Esophagus muscularis mucosa (tissue), 4 donors: ENCODE data around the gene ZNF423. TPM values are rescaled to one million over a fixed set of nuclear protein-coding genes. Genes with fewer than 3 reads are reported as not detected.

Experiments
- DNase-seq: peaks from one replicate; pipeline ENCODE4 v3.0.0-alpha.2; 2017; ENCODE audit errors: extremely low spot score
- H3K27ac ChIP-seq, 4 donors: fragments of 200-600 bp; sonication (generic); replicated peaks in 1 of 4; 1 replicate in 3 of 4; 2 replicates in 1 of 4; pipeline ENCODE4 v1.5.1; 2016 to 2019; ENCODE audit warnings: mild to moderate bottlenecking in 1 of 4
- H3K27me3 ChIP-seq, 4 donors: fragments of 200-600 bp; sonication (generic); one replicate each; pipeline versions ENCODE4 v1.5.1 to v1.6.0; 2016 to 2019
- H3K36me3 ChIP-seq, 4 donors: fragments of 200-600 bp; sonication (generic); one replicate each; pipeline ENCODE4 v1.5.1; 2016 to 2019
- H3K4me1 ChIP-seq, 4 donors: fragments of 200-600 bp; sonication (generic); one replicate each; pipeline ENCODE4 v1.5.1; 2016 to 2019
- H3K4me3 ChIP-seq, 4 donors: fragments of 200-600 bp; sonication (generic); 1 replicate in 2 of 4; 2 replicates in 2 of 4; pipeline ENCODE4 v1.5.1; 2016 to 2019; ENCODE audit warnings: mild to moderate bottlenecking in 4 of 4, moderate library complexity in 1 of 4
- H3K9me3 ChIP-seq, 4 donors: fragments of 200-600 bp; sonication (generic); 1 replicate in 3 of 4; 2 replicates in 1 of 4; pipeline ENCODE4 v1.5.1; 2016 to 2019
- EP300 ChIP-seq: sonication (generic); formaldehyde crosslinking; IDR thresholded peaks from one replicate; pipeline ENCODE4 v1.6.1; 2017; ENCODE audit warnings: antibody characterized with exemption
- POLR2A ChIP-seq: fragments of 450-650 bp; IDR thresholded peaks from one replicate; pipeline ENCODE4 v1.6.1; 2017; ENCODE audit warnings: antibody characterized with exemption, moderate library complexity, mild to moderate bottlenecking, low read depth
- POLR2AphosphoS5 ChIP-seq, 2 donors: sonication (generic); formaldehyde crosslinking; IDR thresholded peaks; one replicate each; pipeline ENCODE4 v1.6.1; 2017; ENCODE audit warnings: antibody characterized with exemption in 2 of 2
- WGBS: methylation state at CpG from one replicate; pipeline ENCODE4 v1.1.5; 2018; 5-methylcytosine and 5-hydroxymethylcytosine counted together
- intact Hi-C: fragments of 100-400 bp; cut with DNase I; formaldehyde crosslinking; loops from one replicate; pipeline ENCODE4 v1.15.1; 2023
- total RNA-seq, 4 donors: library from RNA; depleted of rRNA; stranded (reverse); fragments of >200 nt; gene quantifications; one replicate each; pipeline versions ENCODE4 v1.1.0 to v1.2.1, GENCODE V29; 2016
- TF ChIP-seq, protein P1 (sequence below), 3 experiments: fragments of 200-600 bp in 2 of 3; fragments of 450-650 bp in 1 of 3; sonication (generic) in 2 of 3; IDR thresholded peaks; one replicate each; pipeline ENCODE4 v1.5.1; 2017 to 2019; ENCODE audit warnings: antibody characterized with exemption in 3 of 3, mild to moderate bottlenecking in 2 of 3, moderate library complexity in 1 of 3

The ZNF423 gene
- total RNA-seq, 4 donors from 2014 or later: 8.7 to 22.5 (median 10.3) TPM

DNA sequence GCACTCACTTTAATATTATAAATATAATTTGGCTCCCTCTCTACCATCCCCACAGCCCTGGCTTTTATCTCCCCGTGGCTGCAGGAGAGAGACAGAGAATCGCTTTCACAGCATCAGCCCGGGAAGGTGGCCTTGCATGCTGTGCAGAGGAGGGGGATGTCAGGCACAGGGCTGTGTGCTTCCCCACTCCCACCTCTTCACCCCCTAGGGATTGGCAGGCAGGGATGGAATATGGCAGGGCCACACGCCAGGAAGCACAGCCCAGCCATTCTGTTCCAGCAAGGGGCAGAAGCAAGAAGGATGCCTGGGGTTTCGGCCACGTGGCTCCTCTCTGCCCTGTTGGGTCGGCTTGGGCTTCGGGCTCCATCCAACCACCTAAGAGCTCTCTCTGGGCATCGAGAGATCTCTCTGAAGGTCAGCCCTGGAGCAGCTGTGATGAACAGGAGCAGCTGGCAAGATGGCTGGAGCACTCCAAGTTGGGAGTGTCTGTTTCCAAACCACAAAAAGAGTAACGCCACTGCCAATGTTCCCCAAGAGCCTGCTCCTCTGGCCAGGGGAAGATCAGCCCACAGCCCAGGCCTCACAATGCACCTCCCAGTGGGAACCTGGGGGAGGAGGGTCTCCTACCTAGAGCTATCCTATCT, 259.1 kb downstream of the ZNF423 start:
- H3K27me3 ChIP-seq: no peaks in the 10 kb centered on the region
- TF ChIP-seq, protein P1, sequence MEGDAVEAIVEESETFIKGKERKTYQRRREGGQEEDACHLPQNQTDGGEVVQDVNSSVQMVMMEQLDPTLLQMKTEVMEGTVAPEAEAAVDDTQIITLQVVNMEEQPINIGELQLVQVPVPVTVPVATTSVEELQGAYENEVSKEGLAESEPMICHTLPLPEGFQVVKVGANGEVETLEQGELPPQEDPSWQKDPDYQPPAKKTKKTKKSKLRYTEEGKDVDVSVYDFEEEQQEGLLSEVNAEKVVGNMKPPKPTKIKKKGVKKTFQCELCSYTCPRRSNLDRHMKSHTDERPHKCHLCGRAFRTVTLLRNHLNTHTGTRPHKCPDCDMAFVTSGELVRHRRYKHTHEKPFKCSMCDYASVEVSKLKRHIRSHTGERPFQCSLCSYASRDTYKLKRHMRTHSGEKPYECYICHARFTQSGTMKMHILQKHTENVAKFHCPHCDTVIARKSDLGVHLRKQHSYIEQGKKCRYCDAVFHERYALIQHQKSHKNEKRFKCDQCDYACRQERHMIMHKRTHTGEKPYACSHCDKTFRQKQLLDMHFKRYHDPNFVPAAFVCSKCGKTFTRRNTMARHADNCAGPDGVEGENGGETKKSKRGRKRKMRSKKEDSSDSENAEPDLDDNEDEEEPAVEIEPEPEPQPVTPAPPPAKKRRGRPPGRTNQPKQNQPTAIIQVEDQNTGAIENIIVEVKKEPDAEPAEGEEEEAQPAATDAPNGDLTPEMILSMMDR (IDR thresholded peaks at IDR 0.05): no peak
- no peak for TF ChIP-seq POLR2A
- no peak for TF ChIP-seq POLR2AphosphoS5 (IDR thresholded peaks at IDR 0.05)
- no peak for TF ChIP-seq EP300
- no peaks in the 10 kb centered on the region for H3K36me3 ChIP-seq
- no peak for DNase-seq
- H3K4me3 ChIP-seq: peak overlapping the region in 2 of 4 donors; percentile 24 to 29
- no peaks in the 10 kb centered on the region for H3K9me3 ChIP-seq
- peak overlapping the region; percentile 29 to 60 (median 47) for H3K27ac ChIP-seq
- intact Hi-C loops: no loop called here
- peaks cover 3 to 37% (median 26%) of the 10 kb centered on the region in 4 donors for H3K4me1 ChIP-seq
- 71% methylated on average over 4 of the region's 10 CpGs for WGBS

DNA sequence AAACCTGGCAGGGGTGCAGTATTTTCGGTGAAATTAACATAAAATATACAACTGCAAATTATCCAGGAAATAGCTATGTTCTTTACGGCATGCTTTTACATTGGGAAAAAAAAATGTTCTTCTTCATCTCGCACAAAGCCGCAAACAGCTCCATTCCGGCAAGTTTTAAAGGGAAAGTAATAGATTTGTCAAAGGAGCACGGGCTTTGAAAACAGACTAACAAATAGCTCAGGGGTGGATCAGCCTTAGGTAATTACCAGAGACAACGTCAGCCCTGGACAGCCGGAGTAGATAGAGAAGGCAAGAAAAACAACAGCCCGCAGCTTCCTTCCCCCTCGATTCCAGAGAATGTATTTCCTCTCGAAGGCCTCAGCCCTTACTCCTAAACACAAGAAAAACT, 259.8 kb downstream of the ZNF423 start:
- Histone ChIP-seq H3K27me3 (no peaks in the 10 kb centered on the region), H3K27ac (peak overlapping the region; percentile 29 to 60 (median 47)), H3K9me3 (no peaks in the 10 kb centered on the region), H3K4me3 (peak overlapping the region; percentile 14 to 31 (median 26)), H3K36me3 (no peaks in the 10 kb centered on the region), H3K4me1 (peaks cover 3 to 37% (median 26%) of the 10 kb centered on the region in 4 donors)
- no peak for TF ChIP-seq POLR2A
- no peak for TF ChIP-seq EP300
- TF ChIP-seq, protein P1 (IDR thresholded peaks at IDR 0.05): no peak
- no peak for TF ChIP-seq POLR2AphosphoS5 (IDR thresholded peaks at IDR 0.05)
- no peak for DNase-seq
- WGBS: 13% methylated on average over 11 of the region's 11 CpGs
- intact Hi-C loops: no loop called here

DNA sequence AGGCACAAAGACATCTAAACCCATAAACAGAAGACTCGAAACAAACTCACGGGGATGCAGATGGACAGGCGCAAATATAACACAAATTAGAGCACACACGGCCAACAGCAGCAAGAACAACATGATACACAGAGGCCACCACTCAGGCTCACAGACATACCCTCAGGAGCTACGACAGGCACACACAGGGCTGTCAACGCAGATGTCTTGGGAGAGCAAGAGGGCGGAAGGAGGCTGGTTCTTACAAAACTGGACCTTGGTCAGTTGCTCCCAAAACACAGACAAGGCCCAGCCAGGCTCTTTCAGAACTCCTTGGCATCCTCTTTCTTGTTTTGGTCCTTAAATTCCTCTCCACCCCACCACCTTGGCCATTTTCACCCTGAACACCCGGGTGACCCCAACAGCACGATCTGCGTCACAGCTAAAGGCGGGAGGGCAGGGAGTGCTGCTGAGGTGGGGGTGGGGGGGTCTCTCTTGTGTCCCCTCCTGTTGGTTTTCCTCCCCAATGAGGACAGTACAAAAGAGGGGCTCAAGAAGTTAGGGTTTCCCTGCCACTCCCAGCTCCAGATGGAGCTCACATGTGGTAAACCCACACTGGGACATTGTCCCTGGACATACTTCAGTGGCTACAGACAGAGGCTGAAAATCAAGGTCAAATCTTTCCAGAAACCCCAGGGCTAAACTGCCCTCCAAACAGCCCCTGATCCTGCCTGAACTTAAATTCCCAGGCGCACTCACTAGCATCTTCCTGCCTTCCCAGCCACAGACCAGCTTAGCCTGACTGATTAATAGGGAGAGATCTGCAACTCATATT, 261.0 kb downstream of the ZNF423 start:
- intact Hi-C loops: loop anchor here (5.0 kb wide), 2 partner anchors 103 to 188 kb away; no protein-coding TSS in a partner anchor

DNA sequence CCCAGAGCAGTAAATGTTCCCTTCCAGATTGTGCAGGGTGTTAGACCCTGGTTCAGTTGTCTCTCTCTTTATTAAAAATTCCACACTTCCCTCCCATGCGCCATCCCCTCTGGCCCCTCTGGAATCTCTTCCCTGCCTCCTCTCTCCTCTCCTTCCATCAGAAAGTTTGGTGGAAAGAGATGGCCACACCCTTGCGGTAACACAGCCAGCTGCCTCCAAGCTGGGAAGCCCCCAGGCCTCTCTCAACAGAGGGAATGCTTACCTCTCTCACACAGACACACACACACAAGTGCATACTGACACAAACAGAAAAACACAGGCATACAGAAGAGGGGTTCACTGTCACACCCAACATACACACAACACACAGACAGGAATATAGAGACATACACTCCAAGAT, 261.8 kb downstream of the ZNF423 start:
- WGBS: 94% methylated on average over 2 of the region's 2 CpGs
- TF ChIP-seq, protein P1 (IDR thresholded peaks at IDR 0.05): no peak
- TF ChIP-seq POLR2A: no peak
- TF ChIP-seq POLR2AphosphoS5 (IDR thresholded peaks at IDR 0.05): no peak
- no peak for TF ChIP-seq EP300
- H3K36me3 ChIP-seq: no peaks in the 10 kb centered on the region
- H3K9me3 ChIP-seq: no peaks in the 10 kb centered on the region
- H3K27me3 ChIP-seq: no peaks in the 10 kb centered on the region
- no peak for DNase-seq
- intact Hi-C loops: loop anchor here (5.0 kb wide), 2 partner anchors 102 to 187 kb away; no protein-coding TSS in a partner anchor
- no peak overlapping the region for H3K27ac ChIP-seq
- H3K4me1 ChIP-seq: peaks cover 3 to 37% (median 26%) of the 10 kb centered on the region in 4 donors
- no peak overlapping the region for H3K4me3 ChIP-seq

More for the DNA sequence above, 261.0 kb downstream of the ZNF423 start:
- Histone ChIP-seq H3K4me3 (no peak overlapping the region), H3K27ac (peak overlapping the region in 2 of 4 donors; percentile 7 to 20), H3K36me3 (no peaks in the 10 kb centered on the region), H3K4me1 (peaks cover 3 to 37% (median 26%) of the 10 kb centered on the region in 4 donors), H3K27me3 (no peaks in the 10 kb centered on the region), H3K9me3 (no peaks in the 10 kb centered on the region)
- TF ChIP-seq EP300: no peak
- TF ChIP-seq, protein P1 (IDR thresholded peaks at IDR 0.05): no peak
- no peak for TF ChIP-seq POLR2A
- no peak for TF ChIP-seq POLR2AphosphoS5 (IDR thresholded peaks at IDR 0.05)
- DNase-seq: no peak
- 88% methylated on average over 12 of the region's 12 CpGs for whole genome bisulfite sequencing
